Measurements from ENCODE around the gene BCL2L13. TPM values are rescaled to one million over a fixed set of nuclear protein-coding genes. Genes with fewer than 3 reads are reported as not detected.
A peak's percentile ranks its signal among the peaks of the same experiment; 100 is the strongest.

BCL2L13 gene
- total and polyA plus RNA-seq, 8 donors, result 30.5 to 38.9 (median 34.6) TPM

DNA sequence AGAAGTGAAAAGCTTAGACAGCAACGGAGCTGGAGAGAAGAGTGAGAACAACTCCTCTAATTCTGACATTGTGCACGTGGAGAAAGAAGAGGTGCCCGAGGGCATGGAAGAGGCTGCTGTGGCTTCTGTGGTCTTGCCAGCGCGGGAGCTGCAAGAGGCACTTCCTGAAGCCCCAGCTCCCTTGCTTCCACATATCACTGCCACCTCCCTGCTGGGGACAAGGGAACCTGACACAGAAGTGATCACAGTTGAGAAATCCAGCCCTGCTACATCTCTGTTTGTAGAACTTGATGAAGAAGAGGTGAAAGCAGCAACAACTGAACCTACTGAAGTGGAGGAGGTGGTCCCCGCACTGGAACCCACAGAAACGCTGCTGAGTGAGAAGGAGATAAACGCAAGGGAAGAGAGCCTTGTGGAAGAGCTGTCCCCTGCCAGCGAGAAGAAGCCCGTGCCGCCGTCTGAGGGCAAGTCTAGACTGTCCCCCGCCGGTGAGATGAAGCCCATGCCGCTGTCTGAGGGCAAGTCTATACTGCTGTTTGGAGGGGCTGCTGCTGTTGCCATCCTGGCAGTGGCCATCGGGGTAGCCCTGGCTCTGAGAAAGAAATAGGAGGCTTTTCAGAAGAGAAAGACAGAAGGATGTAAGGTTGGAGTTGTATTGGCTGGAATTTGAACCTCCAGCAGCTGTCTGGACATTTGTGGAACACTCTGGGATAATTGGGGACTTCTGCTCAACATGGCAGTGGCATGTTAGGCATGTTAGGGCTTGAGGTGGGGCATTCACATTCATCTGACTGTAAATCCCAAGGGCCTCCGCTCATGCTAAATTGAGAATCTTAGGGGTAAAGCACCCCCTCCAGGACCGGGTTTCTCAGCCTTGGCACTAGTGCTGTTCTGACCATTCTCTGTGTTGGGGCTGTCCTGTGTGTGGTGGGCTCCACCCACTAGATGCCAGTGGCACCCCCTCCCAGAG, 88.7 kb downstream of the BCL2L13 start:
- Histone ChIP-seq H3K4me3 (no peak overlapping the region), H3K9me3 (no peaks in the 10 kb centered on the region), H3K36me3 (peaks cover 0 to 55% of the 10 kb centered on the region in 2 donors), H3K27ac (peak overlapping the region in 1 of 2 donors; percentile 10), H3K4me1 (peaks cover 0 to 12% of the 10 kb centered on the region in 2 donors), H3K27me3 (no peaks in the 10 kb centered on the region)
- intact Hi-C loops (cut with DNase I), result no loop called here
- DNase-seq, result no peak
- ATAC-seq, result no peak
- TF ChIP-seq, protein P1, sequence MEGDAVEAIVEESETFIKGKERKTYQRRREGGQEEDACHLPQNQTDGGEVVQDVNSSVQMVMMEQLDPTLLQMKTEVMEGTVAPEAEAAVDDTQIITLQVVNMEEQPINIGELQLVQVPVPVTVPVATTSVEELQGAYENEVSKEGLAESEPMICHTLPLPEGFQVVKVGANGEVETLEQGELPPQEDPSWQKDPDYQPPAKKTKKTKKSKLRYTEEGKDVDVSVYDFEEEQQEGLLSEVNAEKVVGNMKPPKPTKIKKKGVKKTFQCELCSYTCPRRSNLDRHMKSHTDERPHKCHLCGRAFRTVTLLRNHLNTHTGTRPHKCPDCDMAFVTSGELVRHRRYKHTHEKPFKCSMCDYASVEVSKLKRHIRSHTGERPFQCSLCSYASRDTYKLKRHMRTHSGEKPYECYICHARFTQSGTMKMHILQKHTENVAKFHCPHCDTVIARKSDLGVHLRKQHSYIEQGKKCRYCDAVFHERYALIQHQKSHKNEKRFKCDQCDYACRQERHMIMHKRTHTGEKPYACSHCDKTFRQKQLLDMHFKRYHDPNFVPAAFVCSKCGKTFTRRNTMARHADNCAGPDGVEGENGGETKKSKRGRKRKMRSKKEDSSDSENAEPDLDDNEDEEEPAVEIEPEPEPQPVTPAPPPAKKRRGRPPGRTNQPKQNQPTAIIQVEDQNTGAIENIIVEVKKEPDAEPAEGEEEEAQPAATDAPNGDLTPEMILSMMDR (IDR thresholded peaks at IDR 0.05), result no peak

DNA sequence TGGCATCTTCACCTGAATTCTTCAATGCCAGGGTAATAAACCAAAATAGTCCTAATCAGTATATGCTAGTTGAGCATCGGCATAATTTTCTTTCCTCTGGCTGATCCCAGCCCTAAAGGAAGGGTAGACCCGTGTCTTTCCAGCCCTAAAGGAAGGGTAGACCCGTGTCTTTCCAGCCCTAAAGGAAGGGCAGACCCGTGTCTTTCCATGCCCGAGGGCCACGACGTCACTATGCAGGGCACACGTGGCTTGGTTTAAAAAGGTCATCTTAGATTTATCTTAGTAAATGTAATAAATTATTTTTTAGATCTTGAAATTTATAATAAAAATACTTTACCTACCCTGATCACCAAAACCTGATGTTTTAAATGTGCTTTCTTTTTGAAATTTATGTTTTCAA, 90.2 kb downstream of the BCL2L13 start:
- H3K4me1 ChIP-seq, result peaks cover 0 to 12% of the 10 kb centered on the region in 2 donors
- no peak overlapping the region for H3K27ac ChIP-seq
- no peaks in the 10 kb centered on the region for H3K9me3 ChIP-seq
- no peak overlapping the region for H3K4me3 ChIP-seq
- TF ChIP-seq, protein P1 (IDR thresholded peaks at IDR 0.05), result no peak
- intact Hi-C loops (cut with DNase I), result no loop called here
- H3K27me3 ChIP-seq, result no peaks in the 10 kb centered on the region
- H3K36me3 ChIP-seq, result peaks cover 0 to 71% of the 10 kb centered on the region in 2 donors
- DNase-seq, result no peak
- no peak for ATAC-seq

DNA sequence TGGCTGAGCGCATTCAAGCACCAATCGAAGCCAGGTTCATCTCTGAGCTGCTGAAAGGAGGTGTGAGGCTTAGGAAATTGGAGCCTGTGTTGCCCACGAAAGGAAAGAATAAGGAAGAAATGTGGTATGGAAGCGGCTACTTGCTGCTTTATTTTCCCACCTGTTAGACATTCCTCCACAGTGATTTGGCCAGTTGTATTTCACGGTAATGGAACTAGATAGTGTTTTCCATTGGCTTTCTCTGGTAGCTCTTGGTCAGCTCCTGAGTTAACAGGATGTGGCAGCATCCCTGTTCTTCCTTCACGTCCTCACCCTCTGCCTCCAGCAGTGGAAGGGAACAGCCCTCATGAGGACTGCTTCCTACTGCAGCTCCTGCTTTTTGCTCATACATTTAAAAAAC, 91.0 kb downstream of the BCL2L13 start:
- Histone ChIP-seq H3K36me3 (peaks cover 0 to 79% of the 10 kb centered on the region in 2 donors), H3K27ac (no peak overlapping the region), H3K4me3 (no peak overlapping the region), H3K27me3 (no peaks in the 10 kb centered on the region), H3K4me1 (peaks cover 0 to 12% of the 10 kb centered on the region in 2 donors), H3K9me3 (no peaks in the 10 kb centered on the region)
- no peak for DNase-seq
- intact Hi-C loops (cut with DNase I), result no loop called here
- TF ChIP-seq, protein P1 (IDR thresholded peaks at IDR 0.05), result no peak
- no peak for ATAC-seq

DNA sequence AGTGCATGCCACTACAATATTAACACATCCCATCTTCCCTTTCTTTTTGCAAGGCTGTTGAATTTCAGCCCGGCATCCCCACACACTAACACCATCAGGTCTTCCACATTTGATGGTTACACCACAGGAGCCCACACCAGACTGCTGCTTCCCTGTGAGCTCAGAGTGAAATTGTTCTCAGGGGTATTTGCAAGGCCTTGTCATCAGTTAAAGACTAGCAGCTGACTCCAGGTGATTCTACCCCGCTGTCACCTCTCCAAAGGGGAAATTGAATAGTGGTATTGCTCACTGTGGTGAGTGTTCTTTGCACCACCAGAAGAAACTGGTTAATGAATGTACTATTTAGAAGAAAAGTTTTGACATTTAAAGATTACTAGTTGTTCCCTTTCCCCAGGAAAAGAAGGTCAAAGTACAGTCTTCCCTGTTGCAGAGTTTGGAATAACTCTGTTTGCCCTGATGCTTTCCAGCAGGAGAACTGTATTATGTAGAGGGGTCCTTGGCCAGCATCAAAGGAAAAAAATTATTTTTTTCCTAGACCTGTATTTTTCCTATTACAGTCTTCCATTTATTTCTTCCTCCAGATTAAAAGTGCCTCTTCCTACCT, 93.8 kb downstream of the BCL2L13 start:
- no peak for DNase-seq
- ATAC-seq, result no peak
- Histone ChIP-seq H3K36me3 (peaks cover 0 to 97% of the 10 kb centered on the region in 2 donors), H3K27me3 (no peaks in the 10 kb centered on the region), H3K27ac (no peak overlapping the region), H3K4me3 (no peak overlapping the region), H3K9me3 (no peaks in the 10 kb centered on the region), H3K4me1 (no peaks in the 10 kb centered on the region)
- TF ChIP-seq, protein P1 (IDR thresholded peaks at IDR 0.05), result no peak
- intact Hi-C loops (cut with DNase I), result no loop called here

DNA sequence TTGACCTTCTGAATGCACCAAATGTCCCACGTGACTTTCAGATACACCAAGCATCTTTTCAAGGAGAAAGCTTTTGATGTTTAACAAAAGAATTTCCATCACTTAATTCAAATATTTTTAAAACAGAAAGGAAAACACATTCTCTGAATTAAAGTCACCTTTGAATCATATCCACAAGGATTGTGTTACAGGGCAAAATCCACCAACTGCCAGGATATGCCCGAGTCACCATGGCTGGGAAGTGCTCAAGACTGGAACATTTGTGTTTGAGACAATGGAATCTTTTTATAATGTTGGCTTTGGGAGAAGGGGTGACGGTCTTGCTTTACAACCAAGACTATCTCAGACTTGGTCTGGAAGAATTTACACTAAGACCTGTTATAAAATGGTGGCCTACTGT, 94.9 kb downstream of the BCL2L13 start:
- no peak for DNase-seq
- H3K27ac ChIP-seq, result no peak overlapping the region
- H3K9me3 ChIP-seq, result no peaks in the 10 kb centered on the region
- peaks cover 0 to 97% of the 10 kb centered on the region in 2 donors for H3K36me3 ChIP-seq
- H3K27me3 ChIP-seq, result no peaks in the 10 kb centered on the region
- TF ChIP-seq, protein P1 (IDR thresholded peaks at IDR 0.05), result no peak
- no peak overlapping the region for H3K4me3 ChIP-seq
- intact Hi-C loops (cut with DNase I), result no loop called here
- no peaks in the 10 kb centered on the region for H3K4me1 ChIP-seq
- ATAC-seq, result no peak
